GM23248 (cell line): ENCODE measurements around the gene ZBTB7C. TPM values are rescaled to one million over a fixed set of nuclear protein-coding genes. Genes with fewer than 3 reads are reported as not detected.

Source experiments
- DNase-seq: peaks from one replicate; pipeline ENCODE4 v3.0.0-alpha.2; 2015
- H2AFZ ChIP-seq: fragments of 200-600 bp; sonication (generic); 2 replicates; pipeline ENCODE4 v1.6.1; 2016; ENCODE audit warnings: antibody characterized with exemption
- H3F3A ChIP-seq: fragments of 200-600 bp; sonication (generic); 2 replicates; pipeline ENCODE4 v1.6.1; 2016; ENCODE audit warnings: mild to moderate bottlenecking, antibody characterized with exemption, mixed run types; ENCODE audit not compliant: insufficient read depth
- H3K27ac ChIP-seq: fragments of 200-600 bp; sonication (generic); 2 replicates; pipeline ENCODE4 v1.5.1; 2016; ENCODE audit warnings: mild to moderate bottlenecking
- H3K27me3 ChIP-seq: fragments of 200-600 bp; sonication (generic); replicated peaks from 2 replicates; pipeline ENCODE4 v1.6.1; 2016; ENCODE audit warnings: mild to moderate bottlenecking; ENCODE audit not compliant: insufficient read depth
- H3K36me3 ChIP-seq: fragments of 200-600 bp; sonication (generic); 2 replicates; pipeline ENCODE4 v1.6.1; 2016; ENCODE audit warnings: low read depth, mild to moderate bottlenecking
- H3K4me1 ChIP-seq: fragments of 200-600 bp; sonication (generic); 2 replicates; pipeline ENCODE4 v1.6.1; 2016; ENCODE audit warnings: mild to moderate bottlenecking; ENCODE audit not compliant: insufficient read depth
- H3K4me2 ChIP-seq: fragments of 200-600 bp; sonication (generic); one replicate; pipeline ENCODE4 v1.6.1; 2016; ENCODE audit warnings: mild to moderate bottlenecking; ENCODE audit not compliant: unreplicated experiment
- H3K4me3 ChIP-seq: fragments of 200-600 bp; sonication (generic); 2 replicates; pipeline ENCODE4 v1.5.1; 2016; ENCODE audit warnings: mild to moderate bottlenecking
- H3K79me2 ChIP-seq: fragments of 200-600 bp; sonication (generic); 2 replicates; pipeline ENCODE4 v1.6.1; 2016; ENCODE audit warnings: mild to moderate bottlenecking; ENCODE audit not compliant: insufficient read depth
- H3K9ac ChIP-seq: fragments of 200-600 bp; sonication (generic); 2 replicates; pipeline ENCODE4 v1.6.1; 2016; ENCODE audit warnings: mild to moderate bottlenecking
- H3K9me2 ChIP-seq: fragments of 200-600 bp; sonication (generic); 2 replicates; pipeline ENCODE4 v1.6.1; 2016; ENCODE audit warnings: mixed run types, mild to moderate bottlenecking, moderate library complexity; ENCODE audit not compliant: insufficient read depth
- H3K9me3 ChIP-seq: fragments of 200-600 bp; sonication (generic); one replicate; pipeline ENCODE4 v1.6.1; 2017; ENCODE audit warnings: low read depth
- H4K20me1 ChIP-seq: fragments of 200-600 bp; sonication (generic); 2 replicates; pipeline ENCODE4 v1.6.0; 2016; ENCODE audit not compliant: insufficient read depth
- EZH2 ChIP-seq: fragments of 200-600 bp; sonication (generic); IDR thresholded peaks from 2 replicates; pipeline ENCODE4 v1.6.1; 2018; ENCODE audit warnings: antibody characterized with exemption, mild to moderate bottlenecking; ENCODE audit not compliant: insufficient read depth, poor library complexity, severe bottlenecking
- EZH2phosphoT487 ChIP-seq: fragments of 200-600 bp; sonication (generic); IDR thresholded peaks from 2 replicates; pipeline ENCODE4 v1.6.1; 2018; ENCODE audit warnings: antibody characterized with exemption, moderate library complexity, mild to moderate bottlenecking, low read depth; ENCODE audit not compliant: insufficient read depth
- WGBS, 2 experiments: methylation state at CpG; one replicate each; pipeline ENCODE4 v1.1.6; 2015 to 2017; ENCODE audit warnings: low lambda C conversion rate in 2 of 2, low coverage in 1 of 2; ENCODE audit errors: missing lambda C conversion rate in 2 of 2; 5-methylcytosine and 5-hydroxymethylcytosine counted together
- in situ Hi-C: fragments of 300-500 bp; cut with MboI; formaldehyde crosslinking; loops from 2 replicates; pipeline ENCODE4 v1.15.0; 2020
- polyA plus RNA-seq: library from polyadenylated mRNA; unstranded; fragments of >200 nt; fragmentation: Nextera tagmentation; extraction: Ambion mirVana; gene quantifications from 2 replicates; pipeline ENCODE4 v1.2.1, GENCODE V29; 2016
- total RNA-seq: library from RNA; depleted of rRNA; stranded (reverse); fragments of >200 nt; shearing (Covaris generic); gene quantifications from 2 replicates; pipeline ENCODE4 v1.2.3, GENCODE V29; 2014

Gene ZBTB7C
- total and polyA plus RNA-seq, 2 experiments from 2014 or later: not detected

DNA sequence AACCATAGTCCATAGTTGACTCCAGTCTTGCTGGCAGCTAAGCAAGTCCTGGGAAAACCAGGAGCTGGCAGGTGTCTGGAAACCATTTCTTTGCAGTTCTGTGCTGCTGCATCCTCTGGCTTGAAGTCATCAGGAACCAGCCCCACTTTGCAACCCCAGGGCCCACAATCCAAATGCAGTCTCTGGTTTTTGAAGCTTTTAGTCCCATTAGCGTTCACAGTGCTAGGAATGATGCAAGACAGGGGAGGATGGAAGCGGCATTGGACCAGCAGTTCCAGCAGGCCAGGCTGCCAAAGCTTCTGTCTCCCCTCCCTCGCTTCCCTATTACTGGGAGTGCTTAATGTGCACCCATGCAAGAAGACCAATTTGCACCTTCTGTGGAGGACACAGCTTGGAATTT, 106.4 kb downstream of the ZBTB7C start:
- WGBS, 2 experiments: 74 to 77% methylated on average over 3 of the region's 3 CpGs

DNA sequence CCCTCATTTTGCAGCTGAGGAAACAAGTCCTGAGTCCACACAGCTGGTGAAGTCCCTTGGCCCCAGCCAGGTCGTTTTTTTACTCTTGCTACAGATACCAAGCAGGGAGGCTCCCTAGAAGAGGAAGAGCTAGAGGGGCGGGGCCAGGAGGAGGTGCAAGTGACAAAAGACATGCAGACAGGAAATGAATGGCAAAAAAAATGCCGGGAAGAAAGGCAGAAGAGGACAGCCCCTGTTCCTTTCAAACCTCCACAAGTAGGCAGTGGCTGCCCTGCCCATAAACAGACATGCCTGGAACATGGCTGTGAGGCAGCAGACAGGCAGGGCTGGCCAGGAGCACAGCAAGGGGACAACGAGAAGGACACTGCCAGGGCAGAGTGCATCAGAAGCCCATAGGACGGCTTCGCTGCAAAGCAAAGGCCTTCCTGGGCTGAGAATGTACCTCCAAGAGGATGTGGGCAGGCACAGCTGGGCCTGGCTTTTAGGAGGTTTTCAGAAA, 108.7 kb downstream of the ZBTB7C start:
- H3K27ac ChIP-seq: no peak overlapping the region
- H3K4me1 ChIP-seq: no peaks in the 10 kb centered on the region
- WGBS, 2 experiments: 23 to 28% methylated on average over 6 of the region's 6 CpGs
- in situ Hi-C loops: no loop called here
- H2AFZ ChIP-seq: no peak overlapping the region
- no peak for TF ChIP-seq EZH2phosphoT487
- TF ChIP-seq EZH2: no peak
- H3K79me2 ChIP-seq: no peaks in the 10 kb centered on the region
- no peak for DNase-seq
- H3K4me2 ChIP-seq: no peak overlapping the region
- peaks cover 3% of the 10 kb centered on the region; the same call in 1 of the 2 replicates for H3K27me3 ChIP-seq
- no peaks in the 10 kb centered on the region for H3K36me3 ChIP-seq
- no peaks in the 10 kb centered on the region for H3F3A ChIP-seq
- H3K9me2 ChIP-seq: no peaks in the 10 kb centered on the region
- no peak overlapping the region for H3K4me3 ChIP-seq
- H3K9ac ChIP-seq: no peak overlapping the region
- no peaks in the 10 kb centered on the region for H3K9me3 ChIP-seq
- H4K20me1 ChIP-seq: no peaks in the 10 kb centered on the region

More for the DNA sequence above, 106.4 kb downstream of the ZBTB7C start:
- Histone ChIP-seq H3K27ac (no peak overlapping the region), H3K9me3 (no peaks in the 10 kb centered on the region), H3K4me3 (no peak overlapping the region), H3K4me2 (no peak overlapping the region), H4K20me1 (no peaks in the 10 kb centered on the region), H3K9ac (no peak overlapping the region), H3K4me1 (no peaks in the 10 kb centered on the region), H3K36me3 (no peaks in the 10 kb centered on the region), H3K9me2 (no peaks in the 10 kb centered on the region), H3K79me2 (no peaks in the 10 kb centered on the region), H3K27me3 (peaks cover 3% of the 10 kb centered on the region), H3F3A (no peaks in the 10 kb centered on the region), H2AFZ (no peak overlapping the region)
- in situ Hi-C loops: no loop called here
- no peak for DNase-seq
- TF ChIP-seq EZH2 (no peak), EZH2phosphoT487 (no peak)

DNA sequence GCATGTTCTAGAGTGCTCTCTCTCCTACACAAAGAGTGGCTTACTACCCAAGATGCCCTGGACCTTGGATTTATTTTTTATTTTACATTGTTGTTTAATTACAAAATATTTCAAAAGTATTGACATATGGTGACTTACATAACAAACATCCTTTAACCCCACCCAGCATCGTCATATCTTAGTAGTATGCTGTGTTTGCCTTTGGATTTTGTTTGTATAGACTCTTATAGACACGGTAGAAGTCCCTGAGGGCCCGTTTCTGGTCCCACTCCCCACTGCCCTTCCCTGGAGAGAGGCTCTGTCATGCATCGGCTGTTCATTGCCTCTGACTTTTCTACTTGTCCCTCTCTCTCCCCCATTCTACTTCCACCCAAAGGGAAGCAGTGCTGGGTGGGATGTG, 112.0 kb downstream of the ZBTB7C start:
- Histone ChIP-seq H3K4me3 (no peak overlapping the region), H3K9me2 (no peaks in the 10 kb centered on the region), H3K79me2 (no peaks in the 10 kb centered on the region), H3K4me2 (no peak overlapping the region), H4K20me1 (no peaks in the 10 kb centered on the region), H2AFZ (no peak overlapping the region), H3K36me3 (no peaks in the 10 kb centered on the region), H3K4me1 (no peaks in the 10 kb centered on the region), H3K27me3 (peaks cover 3% of the 10 kb centered on the region; the same call in 1 of the 2 replicates), H3K9me3 (no peaks in the 10 kb centered on the region), H3F3A (no peaks in the 10 kb centered on the region), H3K9ac (no peak overlapping the region), H3K27ac (no peak overlapping the region)
- in situ Hi-C loops: no loop called here
- no peak for DNase-seq
- no peak for TF ChIP-seq EZH2
- no peak for TF ChIP-seq EZH2phosphoT487
- WGBS, 2 experiments: 76% methylated on average over 4 of the region's 4 CpGs

DNA sequence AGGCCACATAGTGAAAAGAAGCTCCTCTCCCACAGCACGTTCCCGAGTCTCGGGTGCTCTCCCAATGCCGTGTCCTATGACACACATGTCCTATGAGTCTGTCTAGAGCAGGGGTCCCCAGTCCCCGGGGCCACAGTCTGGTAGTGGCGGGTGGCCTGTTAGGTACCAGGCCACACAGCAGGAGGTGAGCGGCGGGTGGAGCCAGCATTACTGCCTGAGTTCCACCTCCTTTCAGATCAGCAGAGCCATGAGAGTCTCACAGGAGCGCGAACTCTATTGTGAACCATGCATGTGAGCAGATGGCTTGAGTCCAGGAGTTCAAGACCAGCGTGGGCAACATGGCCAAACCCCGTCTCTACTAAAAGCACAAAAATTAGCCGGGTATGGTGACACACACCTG, 112.6 kb downstream of the ZBTB7C start:
- no peaks in the 10 kb centered on the region for H3K9me3 ChIP-seq
- no peak overlapping the region for H3K27ac ChIP-seq
- H3K36me3 ChIP-seq: no peaks in the 10 kb centered on the region
- TF ChIP-seq EZH2phosphoT487: no peak
- no peak for TF ChIP-seq EZH2
- no peak for DNase-seq
- H3K4me3 ChIP-seq: no peak overlapping the region
- peaks cover 3% of the 10 kb centered on the region; the same call in 1 of the 2 replicates for H3K27me3 ChIP-seq
- no peak overlapping the region for H2AFZ ChIP-seq
- H3K9ac ChIP-seq: no peak overlapping the region
- no peaks in the 10 kb centered on the region for H3K79me2 ChIP-seq
- no peaks in the 10 kb centered on the region for H3K9me2 ChIP-seq
- no peak overlapping the region for H3K4me2 ChIP-seq
- WGBS, 2 experiments: 84 to 86% methylated on average over 13 of the region's 13 CpGs
- no peaks in the 10 kb centered on the region for H3F3A ChIP-seq
- in situ Hi-C loops: no loop called here
- no peaks in the 10 kb centered on the region for H4K20me1 ChIP-seq
- H3K4me1 ChIP-seq: no peaks in the 10 kb centered on the region

DNA sequence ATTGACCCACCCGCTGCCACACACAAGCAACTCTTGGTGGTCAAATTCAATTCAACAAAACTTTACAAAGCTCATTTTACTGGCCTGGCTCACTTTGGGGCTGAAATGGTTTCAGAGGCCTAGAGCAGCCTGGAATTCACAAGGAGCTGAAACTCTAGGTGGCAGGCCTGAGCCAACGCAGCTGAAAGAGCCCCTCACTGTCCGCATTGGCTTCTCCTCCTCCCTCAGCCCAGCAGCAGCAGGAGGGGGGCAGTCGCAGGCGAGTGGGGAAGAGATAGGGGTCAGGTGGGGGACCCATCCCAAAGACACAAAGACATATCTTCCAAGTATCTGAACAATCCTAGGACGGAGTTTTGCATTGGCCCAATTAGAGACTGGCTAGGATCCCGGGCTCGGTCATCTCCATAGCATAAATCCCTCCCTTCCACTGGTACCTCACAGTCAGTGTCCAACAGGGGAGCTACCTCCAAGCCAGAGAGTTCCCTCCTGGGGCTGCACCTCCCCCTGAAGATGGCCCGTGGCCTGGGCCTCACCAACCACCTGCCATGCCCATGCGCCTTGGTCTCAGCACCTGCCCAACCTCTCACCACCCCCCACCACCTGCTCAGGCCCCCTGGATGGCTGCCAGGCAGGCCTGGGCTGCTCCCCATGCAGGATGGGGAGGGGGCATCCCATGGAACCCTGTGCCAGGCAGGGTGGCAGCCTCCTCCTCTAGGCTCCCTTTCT, 113.4 kb downstream of the ZBTB7C start:
- H3K4me3 ChIP-seq: no peak overlapping the region
- peak; percentile 13 for DNase-seq
- no peaks in the 10 kb centered on the region for H3F3A ChIP-seq
- no peaks in the 10 kb centered on the region for H4K20me1 ChIP-seq
- no peak overlapping the region for H2AFZ ChIP-seq
- H3K79me2 ChIP-seq: no peaks in the 10 kb centered on the region
- no peak overlapping the region for H3K4me2 ChIP-seq
- H3K27me3 ChIP-seq: peaks cover 3% of the 10 kb centered on the region; the same call in 1 of the 2 replicates
- H3K4me1 ChIP-seq: no peaks in the 10 kb centered on the region
- no peaks in the 10 kb centered on the region for H3K9me2 ChIP-seq
- H3K9ac ChIP-seq: no peak overlapping the region
- no peak overlapping the region for H3K27ac ChIP-seq
- H3K36me3 ChIP-seq: no peaks in the 10 kb centered on the region
- in situ Hi-C loops: no loop called here
- WGBS, 2 experiments: 80% methylated on average over 10 of the region's 10 CpGs
- no peaks in the 10 kb centered on the region for H3K9me3 ChIP-seq
- TF ChIP-seq EZH2phosphoT487 (no peak), EZH2 (no peak)
